GM12892 (cell line): ENCODE measurements around the gene LGI1.

Experiments
- POLR2A ChIP-seq: IDR thresholded peaks from 2 replicates; pipeline ENCODE4 v1.6.1; 2011; ENCODE audit warnings: low read depth, low read length, control low read depth
- POLR2AphosphoS5 ChIP-seq: IDR thresholded peaks from 2 replicates; pipeline ENCODE4 v1.6.1; 2011; ENCODE audit warnings: low read depth, low read length, control low read depth

DNA sequence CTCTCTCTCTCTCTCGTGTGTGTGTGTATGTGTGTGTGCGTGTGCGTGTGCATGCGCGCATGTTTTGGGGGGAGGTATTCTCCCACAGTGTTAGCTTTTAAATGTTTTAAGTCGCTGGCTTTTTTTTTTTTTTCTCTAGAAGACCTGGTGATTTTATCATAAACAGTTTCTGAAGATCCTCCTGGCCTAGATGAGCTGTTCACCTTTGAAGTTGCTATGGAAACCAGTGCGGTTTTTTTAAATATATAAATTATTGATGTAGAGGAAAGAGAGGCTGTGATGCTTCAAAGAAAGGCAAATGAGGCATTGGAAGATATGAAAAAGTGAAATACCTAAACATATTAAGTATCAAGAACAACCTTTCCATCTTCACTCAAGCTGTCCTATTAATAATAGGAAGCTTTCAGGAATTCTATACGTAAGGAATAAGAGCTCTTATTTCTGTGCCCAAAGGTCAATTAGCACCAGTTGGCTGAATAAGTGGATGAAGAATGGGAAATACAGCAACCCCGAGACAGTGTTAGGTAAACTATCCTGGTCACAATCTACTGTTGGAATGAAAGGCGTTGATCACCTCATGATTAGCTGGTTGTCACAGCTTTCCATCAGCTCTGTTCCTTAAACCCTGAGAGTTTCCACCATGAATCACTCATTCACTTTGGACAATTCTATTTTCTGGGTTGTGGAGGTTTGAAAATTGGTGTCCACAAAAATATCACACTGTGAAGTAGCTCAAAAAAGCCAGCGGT is 69.5 kb downstream of the LGI1 start:
- no peak for TF ChIP-seq POLR2AphosphoS5
- TF ChIP-seq POLR2A: no peak
